Ovary (tissue), 9 donors: ENCODE results near the gene IL15RA. TPM values are rescaled to one million over a fixed set of nuclear protein-coding genes. Genes with fewer than 3 reads are reported as not detected.
"Not testable (repeated sequence)": the region's sequence is repeated elsewhere in the genome, so short reads cannot be mapped to it uniquely, and the experiment has no call there.

Experiments used
- DNase-seq, 5 donors: peaks; one replicate each; pipeline ENCODE4 v3.0.0-alpha.2; 2019 to 2020
- H3K27ac ChIP-seq, 2 donors: fragments of 200-600 bp; one replicate each; pipeline versions ENCODE4 v1.5.1 to v1.8.0; 2019 to 2022
- H3K27me3 ChIP-seq: fragments of 200-600 bp; one replicate; pipeline ENCODE4 v1.8.0; 2022
- H3K36me3 ChIP-seq: fragments of 200-600 bp; sonication (generic); one replicate; pipeline ENCODE4 v1.5.1; 2019
- H3K4me1 ChIP-seq: one replicate; pipeline ENCODE4 v1.8.1; 2013; ENCODE audit warnings: mild to moderate bottlenecking, moderate library complexity; ENCODE audit not compliant: insufficient read depth
- H3K4me3 ChIP-seq: fragments of 200-600 bp; sonication (generic); one replicate; pipeline ENCODE4 v1.5.1; 2017
- H3K9me3 ChIP-seq, 2 donors: fragments of 200-600 bp in 1 of 2; sonication (generic) in 1 of 2; one replicate each; pipeline versions ENCODE4 v1.5.1 to v1.8.1; 2013 to 2019; ENCODE audit warnings: mild to moderate bottlenecking in 1 of 2, moderate library complexity in 1 of 2
- EP300 ChIP-seq: sonication (generic); formaldehyde crosslinking; IDR thresholded peaks from one replicate; pipeline ENCODE4 v1.6.1; 2017; ENCODE audit warnings: antibody characterized with exemption
- POLR2A ChIP-seq: fragments of 450-650 bp; IDR thresholded peaks from one replicate; pipeline ENCODE4 v1.6.1; 2017; ENCODE audit warnings: antibody characterized with exemption, mild to moderate bottlenecking, moderate library complexity
- WGBS, 3 donors: extraction: QIAGEN DNeasy Blood & Tissue Kit in 1 of 3; methylation state at CpG; one replicate each; pipeline versions ENCODE4 v1.1.5 to v1.1.7; 2013 to 2017; 5-methylcytosine and 5-hydroxymethylcytosine counted together
- intact Hi-C, 4 donors: fragments of 100-400 bp; cut with DNase I; formaldehyde crosslinking; loops; one replicate each; pipeline versions ENCODE4 v1.11.0 to v1.15.1; 2022 to 2023
- polyA plus RNA-seq, 2 donors: library from polyadenylated mRNA; stranded (reverse); fragments of 200-250 nt in 1 of 2; fragments of 350-450 nt in 1 of 2; fragmentation: Illumina TruSeq in 1 of 2; extraction: RNeasy Lipid Tissue Mini Kit (QIAGEN cat#74804) in 1 of 2; gene quantifications; one replicate each; pipeline ENCODE4 v1.2.3, GENCODE V29; 2013 to 2014
- total RNA-seq, 7 donors: library from RNA; depleted of rRNA in 2 of 7; stranded (reverse); fragments of >200 nt in 2 of 7; fragmentation: NEBNext Ultra II Directional in 3 of 7; extraction: Animal tissue kit (Norgen Biotek cat#: 25700) in 3 of 7; gene quantifications; one replicate each; pipeline versions ENCODE4 v1.1.0 to v1.2.4, GENCODE V29; 2016 to 2023
- TF ChIP-seq, protein P1 (sequence below), 3 donors: fragments of 450-650 bp in 2 of 3; fragments of 200-600 bp in 1 of 3; IDR thresholded peaks; one replicate each; pipeline versions ENCODE4 v1.5.1 to v1.8.0; 2016 to 2022; ENCODE audit warnings: antibody characterized with exemption in 3 of 3, mild to moderate bottlenecking in 1 of 3
- donor health status: DM: no; HTN: no; CAD: no; lungs with moderate emphysema.
- donor health status: DM: no; HTN: no; CAD: no.
- donor health status: Bipolar disorder and iron deficiency.
- donor health status: DM: yes; HTN: yes; CAD: no.
- donor health status: DM: no; HTN: no; CAD: no.
- donor health status: DM: yes; HTN: yes; CAD: no.

Gene IL15RA
- total and polyA plus RNA-seq, 9 donors = 2.7 to 15.2 (median 6.3) TPM

DNA sequence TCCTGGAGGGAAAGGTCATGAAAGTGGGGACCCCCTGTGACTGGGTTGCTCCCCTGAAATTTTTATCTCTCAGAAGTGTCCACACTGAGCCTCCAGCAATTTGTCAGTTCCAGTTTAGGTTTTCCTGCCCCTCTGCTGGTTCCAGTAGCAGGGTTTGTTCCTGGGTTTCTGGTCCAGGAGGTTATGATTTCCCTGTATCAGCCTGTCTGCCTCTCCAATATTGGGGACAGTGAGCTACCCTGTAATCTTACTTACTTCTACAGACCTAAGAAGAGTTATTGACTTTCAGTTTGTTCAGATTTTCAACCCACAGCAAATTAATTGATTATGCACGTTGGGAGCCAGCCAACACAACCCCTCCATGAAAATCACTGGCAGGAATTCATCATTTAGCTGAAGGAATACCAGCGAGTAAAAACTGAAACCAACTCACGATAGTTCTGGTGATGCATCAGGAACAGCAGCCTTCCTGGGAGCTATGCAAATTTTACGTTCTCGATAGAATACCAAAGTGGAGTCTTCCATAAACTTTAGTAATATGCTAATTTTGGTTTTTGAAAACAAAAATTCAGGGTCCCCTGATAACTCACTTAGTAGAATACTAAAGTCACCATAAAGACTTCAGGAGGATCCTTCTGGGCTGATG is 31.3 kb upstream of the IL15RA start:
- Histone ChIP-seq H3K4me1 (peaks cover 3% of the 10 kb centered on the region), H3K27me3 (no peaks in the 10 kb centered on the region), H3K27ac (no peak overlapping the region), H3K4me3 (no peak overlapping the region), H3K9me3 (no peaks in the 10 kb centered on the region), H3K36me3 (no peaks in the 10 kb centered on the region)
- DNase-seq = no peak
- WGBS, 3 donors = 43 to 45% (median 43%) methylated on average over 5 of the region's 5 CpGs
- intact Hi-C loops = no loop called here
- TF ChIP-seq POLR2A (no peak), EP300 (no peak)
- TF ChIP-seq, protein P1, sequence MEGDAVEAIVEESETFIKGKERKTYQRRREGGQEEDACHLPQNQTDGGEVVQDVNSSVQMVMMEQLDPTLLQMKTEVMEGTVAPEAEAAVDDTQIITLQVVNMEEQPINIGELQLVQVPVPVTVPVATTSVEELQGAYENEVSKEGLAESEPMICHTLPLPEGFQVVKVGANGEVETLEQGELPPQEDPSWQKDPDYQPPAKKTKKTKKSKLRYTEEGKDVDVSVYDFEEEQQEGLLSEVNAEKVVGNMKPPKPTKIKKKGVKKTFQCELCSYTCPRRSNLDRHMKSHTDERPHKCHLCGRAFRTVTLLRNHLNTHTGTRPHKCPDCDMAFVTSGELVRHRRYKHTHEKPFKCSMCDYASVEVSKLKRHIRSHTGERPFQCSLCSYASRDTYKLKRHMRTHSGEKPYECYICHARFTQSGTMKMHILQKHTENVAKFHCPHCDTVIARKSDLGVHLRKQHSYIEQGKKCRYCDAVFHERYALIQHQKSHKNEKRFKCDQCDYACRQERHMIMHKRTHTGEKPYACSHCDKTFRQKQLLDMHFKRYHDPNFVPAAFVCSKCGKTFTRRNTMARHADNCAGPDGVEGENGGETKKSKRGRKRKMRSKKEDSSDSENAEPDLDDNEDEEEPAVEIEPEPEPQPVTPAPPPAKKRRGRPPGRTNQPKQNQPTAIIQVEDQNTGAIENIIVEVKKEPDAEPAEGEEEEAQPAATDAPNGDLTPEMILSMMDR (IDR thresholded peaks at IDR 0.05) = no peak

DNA sequence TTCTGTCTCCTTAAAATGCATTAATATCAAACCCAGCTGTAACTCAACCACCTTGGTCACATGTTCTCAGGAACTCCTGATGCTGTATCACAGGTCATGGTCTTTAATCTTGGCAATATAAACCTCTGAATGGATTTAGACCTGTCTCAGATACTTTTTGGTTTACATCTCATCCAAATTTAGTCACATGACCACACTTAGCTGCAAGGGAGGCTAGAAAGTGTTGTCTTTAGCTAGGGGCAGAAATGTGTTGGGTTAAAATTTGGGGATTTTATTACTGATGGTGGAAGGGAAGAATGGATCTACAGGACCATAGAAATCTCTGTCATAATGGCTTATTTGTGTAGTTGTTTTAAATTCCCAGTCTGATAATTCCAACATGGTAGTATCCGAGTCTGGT is 29.6 kb upstream of the IL15RA start:
- DNase-seq = no peak
- peaks cover 3% of the 10 kb centered on the region for H3K4me1 ChIP-seq
- no peaks in the 10 kb centered on the region for H3K27me3 ChIP-seq
- H3K36me3 ChIP-seq = no peaks in the 10 kb centered on the region
- no peak overlapping the region for H3K27ac ChIP-seq
- no peak overlapping the region for H3K4me3 ChIP-seq
- TF ChIP-seq EP300 (no peak), POLR2A (no peak)
- TF ChIP-seq, protein P1 (IDR thresholded peaks at IDR 0.05) = no peak
- intact Hi-C loops = no loop called here
- H3K9me3 ChIP-seq = no peaks in the 10 kb centered on the region
- WGBS, 3 donors = 0 to 97% (median 94%) methylated on average over 1 of the region's 1 CpG

DNA sequence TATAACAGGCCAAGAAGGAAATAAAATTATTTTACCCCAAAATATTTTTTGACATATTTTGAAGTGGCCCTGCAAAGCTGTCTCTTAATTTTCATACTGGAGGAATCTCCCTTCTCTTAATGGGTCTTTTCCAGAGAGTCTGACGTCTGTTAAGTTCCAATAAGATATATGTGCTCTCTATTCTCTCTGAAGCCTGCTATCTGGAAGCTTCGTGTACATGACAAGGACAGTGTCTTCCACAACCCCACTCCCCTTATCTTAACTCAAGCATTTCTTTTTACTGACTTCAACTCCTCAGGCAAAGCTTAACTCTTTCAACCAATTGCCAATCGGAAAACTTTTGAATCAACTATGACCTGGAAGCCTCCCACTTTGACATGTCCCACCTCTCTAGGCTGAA is 29.2 kb upstream of the IL15RA start:
- WGBS, 3 donors = 63 to 79% (median 76%) methylated on average over 3 of the region's 3 CpGs
- no peak overlapping the region for H3K4me3 ChIP-seq
- TF ChIP-seq, protein P1 (IDR thresholded peaks at IDR 0.05) = no peak
- TF ChIP-seq POLR2A = no peak
- TF ChIP-seq EP300 = no peak
- H3K27ac ChIP-seq = no peak overlapping the region
- no peak for DNase-seq
- no peaks in the 10 kb centered on the region for H3K27me3 ChIP-seq
- intact Hi-C loops = no loop called here
- H3K9me3 ChIP-seq = no peaks in the 10 kb centered on the region
- H3K36me3 ChIP-seq = no peaks in the 10 kb centered on the region
- peaks cover 3% of the 10 kb centered on the region for H3K4me1 ChIP-seq

DNA sequence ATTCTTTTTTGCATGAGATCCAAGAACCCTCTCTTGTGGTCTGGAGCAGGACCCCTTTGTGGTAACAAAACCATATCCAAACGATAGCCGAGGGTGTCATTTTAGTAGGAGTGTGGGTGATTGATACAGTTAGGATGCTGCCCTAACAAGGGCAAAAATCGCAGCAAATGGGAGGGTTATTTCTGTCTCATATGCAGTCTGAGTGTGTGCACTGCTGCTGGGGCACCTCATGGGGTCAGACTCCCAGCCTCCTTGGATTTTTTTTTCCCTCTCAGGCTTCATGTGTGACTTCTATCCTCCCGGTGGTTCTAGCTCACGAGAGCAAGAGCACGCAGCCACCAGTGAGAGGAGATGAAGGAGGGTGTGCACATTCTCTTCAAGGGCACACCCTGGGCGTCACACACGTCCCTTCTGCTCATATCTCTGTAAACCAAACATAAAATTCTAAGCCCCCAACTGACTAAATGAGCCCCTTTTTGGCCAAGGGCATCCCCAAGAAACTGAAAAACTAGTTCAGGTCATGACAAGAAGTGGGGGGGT is 28.6 kb upstream of the IL15RA start:
- no peak for DNase-seq
- Histone ChIP-seq H3K36me3 (no peaks in the 10 kb centered on the region), H3K27me3 (no peaks in the 10 kb centered on the region), H3K4me3 (no peak overlapping the region), H3K4me1 (peaks cover 3% of the 10 kb centered on the region), H3K9me3 (no peaks in the 10 kb centered on the region), H3K27ac (no peak overlapping the region)
- intact Hi-C loops = no loop called here
- TF ChIP-seq, protein P1 (IDR thresholded peaks at IDR 0.05) = no peak
- no peak for TF ChIP-seq POLR2A
- no peak for TF ChIP-seq EP300
- 27 to 48% (median 36%) methylated on average over 8 of the region's 8 CpGs for WGBS, 3 donors

DNA sequence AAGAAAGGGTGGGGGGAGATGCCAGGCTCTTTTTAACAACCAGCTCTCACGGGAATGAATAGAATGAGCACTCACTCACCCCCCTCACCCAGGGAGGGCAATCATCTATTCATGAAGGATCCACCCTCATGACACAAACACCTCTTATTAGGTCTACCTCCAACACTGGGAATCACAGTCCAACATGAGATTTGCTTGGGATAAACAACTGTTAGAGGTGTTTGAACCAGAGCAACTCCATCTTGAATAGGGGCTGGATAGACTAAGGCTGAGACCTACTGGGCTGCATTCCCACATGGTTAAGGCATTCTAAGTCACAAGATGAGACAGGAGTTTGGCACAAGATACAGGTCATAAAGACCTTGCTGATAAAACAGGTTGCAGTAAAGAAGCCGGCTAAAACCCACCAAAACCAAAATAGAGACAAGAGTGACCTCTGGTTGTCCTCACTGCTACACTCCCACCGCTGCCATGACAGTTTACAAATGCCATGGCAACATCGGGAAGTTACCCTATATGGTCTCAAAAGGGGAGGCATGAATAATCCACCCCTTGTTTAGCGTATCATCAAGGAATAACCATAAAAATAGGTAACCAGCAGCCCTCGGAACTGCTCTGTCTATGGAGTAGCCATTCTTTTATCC is 27.9 kb upstream of the IL15RA start:
- intact Hi-C loops, H3K4me3 ChIP-seq, H3K27me3 ChIP-seq, H3K27ac ChIP-seq, H3K36me3 ChIP-seq, H3K4me1 ChIP-seq, DNase-seq, H3K9me3 ChIP-seq: not testable (repeated sequence)
- 23 to 26% (median 24%) methylated on average over 6 of the region's 6 CpGs for WGBS, 3 donors
